Fibroblast of the aortic adventitia (primary cell): Measurements from ENCODE around the gene ANKRD34B. TPM values are rescaled to one million over a fixed set of nuclear protein-coding genes. Genes with fewer than 3 reads are reported as not detected.
A peak's percentile ranks its signal among the peaks of the same experiment; 100 is the strongest.
"Not testable (repeated sequence)": the region's sequence is repeated elsewhere in the genome, so short reads cannot be mapped to it uniquely, and the experiment has no call there.

Source experiments
- DNase-seq: peaks from one replicate; pipeline ENCODE4 v3.0.0-alpha.2; 2010; ENCODE audit warnings: low read depth
- H3K4me3 ChIP-seq: 2 replicates; pipeline ENCODE4 v1.5.1; 2011; ENCODE audit warnings: low read depth, mild to moderate bottlenecking, control low read depth, low read length, moderate library complexity
- CTCF ChIP-seq: IDR thresholded peaks from 2 replicates; pipeline ENCODE4 v1.5.1; 2011; ENCODE audit warnings: mild to moderate bottlenecking, low read length, control low read depth, inconsistent platforms; ENCODE audit not compliant: insufficient read depth
- total RNA-seq: library from RNA; depleted of rRNA; stranded (reverse); fragments of >200 nt; gene quantifications from 2 replicates; pipeline ENCODE4 v1.2.3, GENCODE V29; 2012; ENCODE audit warnings: low replicate concordance

Gene ANKRD34B
- total RNA-seq, 1 donor, result not detected

- DNase-seq, result peak; percentile 9
- H3K4me3 ChIP-seq, result no peak overlapping the region
- no peak for TF ChIP-seq CTCF
These were observed 21.3 kb upstream of the ANKRD34B start for GRCh38 chr5:80591352-80591751.

GRCh38 chr5:80590766-80591165, 20.7 kb upstream of the ANKRD34B start:
- DNase-seq, result no peak
- TF ChIP-seq CTCF, result no peak

GRCh38 chr5:80588858-80589540, 18.9 kb upstream of the ANKRD34B start:
- no peak overlapping the region for H3K4me3 ChIP-seq
- no peak for TF ChIP-seq CTCF
- DNase-seq, result no peak

More at GRCh38 chr5:80590766-80591165, 20.7 kb upstream of the ANKRD34B start:
- H3K4me3 ChIP-seq, result no peak overlapping the region

- H3K4me3 ChIP-seq, result no peak overlapping the region
- no peak for TF ChIP-seq CTCF
- no peak for DNase-seq
These were observed 14.7 kb upstream of the ANKRD34B start for GRCh38 chr5:80584770-80585169.

GRCh38 chr5:80580291-80580690, 10.2 kb upstream of the ANKRD34B start:
- not testable (repeated sequence) for H3K4me3 ChIP-seq, DNase-seq

GRCh38 chr5:80579050-80579449, 9.0 kb upstream of the ANKRD34B start:
- no peak for TF ChIP-seq CTCF
- H3K4me3 ChIP-seq, result no peak overlapping the region
- DNase-seq, result no peak

DNA sequence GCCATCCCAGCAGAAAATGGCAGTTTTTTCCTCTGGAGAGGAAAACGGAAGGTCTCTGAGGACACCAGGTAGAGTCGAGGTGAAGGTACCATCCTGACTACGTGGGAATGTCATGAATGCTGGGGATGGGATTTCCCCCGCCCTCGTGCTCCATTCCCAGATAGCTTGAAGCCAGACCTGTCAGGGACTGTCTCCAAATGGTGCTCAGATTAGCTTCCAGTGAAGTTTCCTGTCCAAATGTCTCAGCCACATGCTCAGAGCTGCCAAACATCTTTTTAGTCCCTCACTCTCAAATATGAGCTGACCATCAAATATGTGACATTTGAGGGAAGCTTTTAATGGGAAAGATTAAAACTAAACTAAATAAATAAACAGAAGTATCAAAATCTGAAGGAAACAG, 7.6 kb upstream of the ANKRD34B start:
- no peak for DNase-seq
- H3K4me3 ChIP-seq, result no peak overlapping the region
- TF ChIP-seq CTCF, result no peak
